ENCODE results near the gene EPN2.
A peak's percentile ranks its signal among the peaks of the same experiment; 100 is the strongest.

The EPN2 gene

DNA sequence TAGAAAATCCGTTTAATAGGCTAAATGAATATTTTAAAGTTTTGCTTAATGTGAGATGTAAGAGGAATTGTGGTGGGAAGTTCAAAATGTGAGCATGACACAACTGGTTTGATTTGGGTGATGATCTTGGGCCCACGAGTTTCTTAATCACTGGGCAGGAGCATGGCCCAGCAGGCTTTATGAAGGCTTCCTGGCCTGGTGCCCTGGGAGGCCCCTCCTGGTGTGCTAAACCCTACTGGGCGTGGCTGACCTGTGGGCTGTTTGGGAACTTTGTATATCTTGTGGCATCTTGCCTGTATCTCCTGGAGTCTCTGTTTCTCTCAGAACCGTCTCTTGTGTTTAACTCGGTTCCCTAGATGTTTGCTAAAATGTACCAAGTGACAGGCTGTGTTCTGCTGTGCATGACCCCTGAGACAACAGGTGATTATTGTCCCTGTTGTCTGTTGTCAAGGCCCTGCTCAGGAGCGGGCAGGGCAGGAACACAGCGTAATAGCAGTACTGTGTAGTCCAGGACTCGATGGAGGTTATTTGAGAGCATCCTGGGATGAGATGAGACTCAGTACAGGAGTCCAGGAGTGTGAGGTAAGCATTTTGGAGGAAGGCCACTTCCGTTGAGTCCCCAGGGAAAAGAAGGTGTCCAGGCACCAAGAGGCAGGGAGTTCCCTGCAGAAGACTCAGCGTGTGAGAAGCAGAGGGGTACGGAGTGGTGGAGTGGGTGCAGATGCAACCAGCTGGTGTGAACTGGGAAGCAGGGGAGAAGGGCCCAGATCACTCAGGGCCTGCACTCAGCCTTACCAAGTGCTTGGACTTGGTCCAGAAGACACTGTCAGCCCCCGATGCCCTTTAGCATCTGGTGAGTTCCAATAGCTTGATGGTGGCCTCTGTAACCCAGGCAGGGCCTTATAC is 76.8 kb downstream of the EPN2 start:
- Histone ChIP-seq H3K27ac (no peak overlapping the region), H3K36me3 (no peaks in the 10 kb centered on the region), H3K4me2 (peak overlapping the region; percentile 5 to 85 (median 62); a peak in 18 of 22 replicates), H3K9me3 (replicated peaks in 1 of 11) (no peaks in the 10 kb centered on the region), H3K27me3 (peaks cover 49 to 91% (median 63%) of the 10 kb centered on the region in 11 experiments), H3K9ac (peak overlapping the region in 2 of 11 experiments; percentile 23 to 26; a peak in 3 of 22 replicates), H3K4me1 (peaks cover 50 to 74% (median 69%) of the 10 kb centered on the region in 10 experiments), H4K20me1 (peaks cover 0 to 47% (median 5%) of the 10 kb centered on the region in 11 experiments; a peak in 8 of 22 replicates), H3K4me3 (no peak overlapping the region)
- TF ChIP-seq Cebpa-rat (IDR thresholded peaks at IDR 0.05) = no peak

DNA sequence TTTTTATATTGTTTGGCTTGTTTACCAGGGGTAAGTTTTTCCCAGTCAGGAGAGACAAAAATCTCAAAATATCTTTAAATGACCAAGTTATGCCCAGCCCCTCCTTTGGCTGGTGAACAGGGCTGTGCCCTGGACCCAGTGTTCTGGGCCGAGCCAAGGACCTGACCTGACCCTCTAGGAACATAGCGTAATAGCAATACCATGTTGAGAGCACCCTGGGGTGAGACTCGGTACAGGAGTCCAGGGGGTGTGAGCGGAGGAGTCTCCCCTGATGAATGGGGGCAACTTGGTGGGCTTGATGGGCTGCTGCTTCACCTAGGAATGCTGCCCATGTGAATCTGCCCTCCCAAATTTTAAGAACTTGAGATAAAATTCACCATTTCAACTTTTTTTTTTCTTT is 77.9 kb downstream of the EPN2 start:
- H3K4me2 ChIP-seq = peak overlapping the region in 8 of 11 experiments; percentile 58 to 85 (median 68); a peak in 14 of 22 replicates
- peaks cover 38 to 85% (median 52%) of the 10 kb centered on the region in 11 experiments for H3K27me3 ChIP-seq
- H3K4me1 ChIP-seq = peaks cover 49 to 66% (median 62%) of the 10 kb centered on the region in 10 experiments
- no peak for TF ChIP-seq Cebpa-rat (IDR thresholded peaks at IDR 0.05)
- H4K20me1 ChIP-seq = peaks cover 0 to 48% (median 4%) of the 10 kb centered on the region in 11 experiments; a peak in 7 of 22 replicates
- no peak overlapping the region for H3K9ac ChIP-seq
- H3K27ac ChIP-seq = no peak overlapping the region
- H3K36me3 ChIP-seq = no peaks in the 10 kb centered on the region
- no peak overlapping the region for H3K4me3 ChIP-seq
- H3K9me3 ChIP-seq (replicated peaks in 1 of 11) = no peaks in the 10 kb centered on the region

DNA sequence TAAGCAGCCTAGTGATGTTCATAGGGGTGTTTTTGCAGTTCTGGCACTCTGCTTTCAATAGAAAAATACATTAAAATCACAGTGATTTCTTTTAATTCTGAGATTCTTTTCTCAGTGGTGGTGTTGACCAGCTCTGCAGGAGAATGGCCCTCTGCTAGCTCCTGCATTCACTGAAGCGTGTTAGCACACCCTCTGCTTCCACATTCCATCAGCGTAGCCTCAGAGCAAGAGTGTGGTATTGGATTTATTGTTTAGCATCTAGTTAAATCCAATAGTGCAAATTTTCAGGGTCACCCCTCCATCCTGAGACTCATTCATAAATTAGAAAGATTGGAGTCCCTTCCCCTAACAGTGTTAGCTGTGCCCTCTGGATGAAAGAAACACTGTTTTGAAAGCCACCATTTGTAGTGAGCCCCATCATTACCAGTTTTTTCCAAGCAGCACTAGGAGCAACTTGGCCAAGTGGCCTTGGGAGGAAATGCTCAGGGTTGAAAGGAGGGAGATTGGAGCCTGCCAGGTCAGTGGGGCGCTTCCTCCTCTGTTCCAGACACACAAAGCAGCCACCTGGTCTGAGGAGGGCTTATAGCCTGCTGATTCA is 79.7 kb downstream of the EPN2 start:
- Histone ChIP-seq H3K9me3 (replicated peaks in 1 of 11) (no peaks in the 10 kb centered on the region), H3K9ac (no peak overlapping the region), H3K36me3 (no peaks in the 10 kb centered on the region), H3K27ac (no peak overlapping the region), H3K27me3 (peaks cover 30 to 91% (median 46%) of the 10 kb centered on the region in 11 experiments; a peak in 21 of 22 replicates), H4K20me1 (peaks cover 0 to 61% (median 5%) of the 10 kb centered on the region in 11 experiments; a peak in 8 of 22 replicates), H3K4me1 (peaks cover 31 to 49% (median 46%) of the 10 kb centered on the region in 10 experiments), H3K4me3 (no peak overlapping the region), H3K4me2 (peak overlapping the region; percentile 57 to 90 (median 72))
- TF ChIP-seq Cebpa-rat (IDR thresholded peaks at IDR 0.05) = no peak

DNA sequence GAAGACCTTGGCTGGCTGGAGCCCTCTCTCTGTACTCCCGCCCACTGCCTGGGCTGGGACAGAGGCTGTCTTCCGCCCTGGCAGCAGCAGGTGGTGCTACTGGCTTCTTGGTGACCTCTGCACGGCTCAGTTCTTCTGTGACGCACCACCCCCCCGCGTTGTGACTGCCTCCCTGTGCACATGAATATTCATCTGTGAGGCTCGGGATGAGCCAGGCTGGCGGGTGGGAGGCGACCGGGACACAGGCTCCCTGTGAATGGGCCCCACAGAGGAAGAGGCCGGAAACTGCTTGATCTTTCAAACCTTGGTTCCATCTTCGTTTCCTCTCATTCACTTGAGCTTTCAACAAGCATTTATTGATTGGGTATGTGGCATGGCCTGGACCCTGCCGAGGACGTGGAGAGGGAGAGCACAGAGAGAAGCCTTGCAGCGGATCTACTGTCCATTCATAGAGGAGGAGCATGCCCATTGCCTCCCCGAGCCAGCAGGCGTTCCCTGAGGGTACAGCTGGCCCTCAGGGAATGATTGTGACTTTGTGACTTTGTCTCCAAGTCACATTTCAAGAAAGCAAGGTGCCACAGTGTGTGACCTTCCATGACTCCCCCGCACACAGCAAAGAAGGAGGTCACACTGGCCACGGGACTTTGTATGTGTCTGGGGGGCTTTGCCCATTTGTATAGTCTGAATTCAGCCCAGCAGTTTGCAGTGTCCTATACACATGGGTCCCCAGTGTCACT is 80.4 kb downstream of the EPN2 start:
- Histone ChIP-seq H3K4me3 (no peak overlapping the region), H4K20me1 (peaks cover 0 to 58% (median 5%) of the 10 kb centered on the region in 11 experiments; a peak in 8 of 22 replicates), H3K27ac (no peak overlapping the region), H3K4me1 (peaks cover 24 to 43% (median 39%) of the 10 kb centered on the region in 10 experiments), H3K4me2 (peak overlapping the region; percentile 57 to 90 (median 72)), H3K9ac (0 out of 22 replicates have a peak overlapping the region, but pooled peaks of 1 of the 11 experiments have one; percentile 24), H3K27me3 (peaks cover 27 to 92% (median 39%) of the 10 kb centered on the region in 11 experiments; a peak in 21 of 22 replicates), H3K9me3 (replicated peaks in 1 of 11) (no peaks in the 10 kb centered on the region), H3K36me3 (no peaks in the 10 kb centered on the region)
- no peak for TF ChIP-seq Cebpa-rat (IDR thresholded peaks at IDR 0.05)

DNA sequence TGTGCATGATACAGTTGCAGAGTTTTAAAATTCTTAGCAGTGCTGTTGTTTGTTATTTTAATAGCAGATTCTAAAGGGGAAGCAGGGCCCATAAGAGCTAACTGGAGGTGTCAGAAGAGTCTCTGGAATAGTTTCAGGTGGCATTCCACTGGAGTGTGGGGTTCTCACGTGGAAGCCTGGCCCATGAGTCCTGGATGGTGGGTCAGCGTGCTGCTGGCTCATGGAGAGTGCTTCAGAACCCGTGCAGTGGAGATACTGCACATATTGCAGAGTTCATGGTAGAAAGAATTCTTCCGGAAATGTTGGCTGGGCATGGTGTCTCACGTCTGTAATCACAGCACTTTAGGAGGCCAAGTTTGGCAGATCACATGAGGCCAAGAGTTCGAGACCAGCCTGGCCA is 81.4 kb downstream of the EPN2 start:
- no peak for TF ChIP-seq Cebpa-rat (IDR thresholded peaks at IDR 0.05)
- H4K20me1 ChIP-seq = peaks cover 0 to 47% (median 5%) of the 10 kb centered on the region in 11 experiments; a peak in 7 of 22 replicates
- H3K4me1 ChIP-seq = peaks cover 15 to 33% (median 31%) of the 10 kb centered on the region in 10 experiments
- H3K36me3 ChIP-seq = no peaks in the 10 kb centered on the region
- no peak overlapping the region for H3K4me3 ChIP-seq
- no peak overlapping the region for H3K27ac ChIP-seq
- peaks cover 17 to 92% (median 30%) of the 10 kb centered on the region in 11 experiments; a peak in 19 of 22 replicates for H3K27me3 ChIP-seq
- H3K9me3 ChIP-seq (replicated peaks in 1 of 11) = no peaks in the 10 kb centered on the region
- no peak overlapping the region for H3K4me2 ChIP-seq
- no peak overlapping the region for H3K9ac ChIP-seq

DNA sequence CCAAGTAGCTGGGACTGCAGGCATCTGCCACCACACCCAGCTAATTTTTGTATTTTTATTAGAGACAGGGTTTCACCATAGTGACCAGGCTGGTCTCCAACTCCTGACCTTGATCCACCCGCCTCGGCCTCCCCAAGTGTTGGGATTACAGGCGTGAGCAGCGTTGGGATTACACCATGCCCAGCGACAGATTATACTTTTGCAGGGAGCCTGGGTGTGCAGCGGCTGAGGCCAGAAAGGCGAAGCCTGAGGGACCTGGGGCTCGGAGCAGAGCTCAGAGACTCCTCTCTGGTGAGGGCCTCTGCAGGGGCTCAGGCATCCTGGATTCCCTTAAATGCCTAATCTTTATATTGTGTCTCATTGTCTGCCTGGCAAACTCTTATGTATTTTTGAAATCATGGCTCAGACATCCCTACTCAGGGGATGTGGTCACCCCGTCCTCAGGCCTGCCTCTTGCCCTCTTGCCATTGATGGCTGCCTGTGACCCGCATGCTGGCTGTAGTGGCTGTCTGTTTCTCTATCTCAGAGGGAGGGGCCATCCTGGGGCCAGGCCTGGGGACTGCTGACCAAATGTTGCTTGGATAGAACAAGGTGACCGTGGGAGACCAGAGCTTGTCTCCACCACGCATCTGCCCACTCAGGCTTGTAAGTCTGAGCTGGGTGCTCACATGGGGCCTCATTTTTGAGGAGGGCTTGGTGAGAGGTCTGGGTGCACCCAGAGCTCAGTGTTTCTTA is 82.8 kb downstream of the EPN2 start:
- peaks cover 8 to 80% (median 27%) of the 10 kb centered on the region in 11 experiments; a peak in 17 of 22 replicates for H3K27me3 ChIP-seq
- H3K27ac ChIP-seq = no peak overlapping the region
- H3K4me3 ChIP-seq = no peak overlapping the region
- peaks cover under 1 to 4% (median 3%) of the 10 kb centered on the region in 11 experiments; a peak in 14 of 22 replicates for H3K9me3 ChIP-seq (replicated peaks in 1 of 11)
- peaks cover 10 to 19% (median 18%) of the 10 kb centered on the region in 10 experiments for H3K4me1 ChIP-seq
- TF ChIP-seq Cebpa-rat (IDR thresholded peaks at IDR 0.05) = no peak
- H4K20me1 ChIP-seq = peaks cover 0 to 37% (median 0%) of the 10 kb centered on the region in 11 experiments; a peak in 6 of 22 replicates
- no peak overlapping the region for H3K9ac ChIP-seq
- H3K36me3 ChIP-seq = no peaks in the 10 kb centered on the region
- no peak overlapping the region for H3K4me2 ChIP-seq

DNA sequence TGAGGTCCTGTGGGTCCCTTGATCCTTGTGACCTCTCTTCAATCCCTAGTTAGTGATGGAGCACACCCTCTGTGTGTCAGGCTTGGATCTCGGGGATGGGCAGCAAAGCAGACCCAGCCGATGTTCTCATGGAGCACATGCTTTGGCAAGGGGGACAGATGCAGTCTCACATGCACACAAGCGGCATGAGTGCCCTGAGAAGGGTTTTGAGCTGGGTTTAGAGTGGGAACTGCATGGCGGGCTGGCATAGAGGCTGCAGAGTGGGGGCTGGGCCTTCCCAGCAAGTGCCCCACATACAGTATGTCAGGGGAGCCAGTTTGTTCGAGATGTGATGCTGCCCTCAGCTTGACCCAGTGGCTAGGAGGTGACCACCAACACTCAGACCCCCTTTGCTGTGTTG is 83.7 kb downstream of the EPN2 start:
- no peaks in the 10 kb centered on the region for H3K36me3 ChIP-seq

More for the DNA sequence above, 83.7 kb downstream of the EPN2 start:
- H3K9me3 ChIP-seq (replicated peaks in 1 of 11) = peaks cover 8 to 13% (median 12%) of the 10 kb centered on the region in 11 experiments; a peak in 18 of 22 replicates
- TF ChIP-seq Cebpa-rat (IDR thresholded peaks at IDR 0.05) = no peak
- no peak overlapping the region for H3K4me2 ChIP-seq
- H3K4me1 ChIP-seq = peaks cover 10 to 17% (median 14%) of the 10 kb centered on the region in 10 experiments
- no peak overlapping the region for H3K9ac ChIP-seq
- H3K27ac ChIP-seq = no peak overlapping the region
- H4K20me1 ChIP-seq = peaks cover 0 to 37% (median 0%) of the 10 kb centered on the region in 11 experiments; a peak in 6 of 22 replicates
- H3K4me3 ChIP-seq = no peak overlapping the region
- peaks cover under 1 to 70% (median 18%) of the 10 kb centered on the region in 11 experiments; a peak in 16 of 22 replicates for H3K27me3 ChIP-seq
